Urinary bladder (tissue), 4 donors: ENCODE data around the gene ATG2B. TPM values are rescaled to one million over a fixed set of nuclear protein-coding genes. Genes with fewer than 3 reads are reported as not detected.

ENCODE experiments used
- DNase-seq: peaks from one replicate; pipeline ENCODE4 v3.0.0-alpha.2; 2015; ENCODE audit errors: extremely low spot score
- H3K27ac ChIP-seq: one replicate; pipeline ENCODE4 v1.5.1; 2013; ENCODE audit warnings: low read depth, mild to moderate bottlenecking, moderate library complexity
- H3K36me3 ChIP-seq: one replicate; pipeline ENCODE4 v1.6.1; 2013; ENCODE audit warnings: mild to moderate bottlenecking, moderate library complexity; ENCODE audit not compliant: insufficient read depth
- H3K4me1 ChIP-seq: one replicate; pipeline ENCODE4 v1.6.1; 2013; ENCODE audit warnings: mild to moderate bottlenecking, moderate library complexity; ENCODE audit not compliant: insufficient read depth
- H3K4me3 ChIP-seq: one replicate; pipeline ENCODE4 v1.5.1; 2013; ENCODE audit warnings: low read depth, low read length
- WGBS: extraction: QIAGEN DNeasy Blood & Tissue Kit; methylation state at CpG from one replicate; pipeline ENCODE4 v1.1.7; 2013; 5-methylcytosine and 5-hydroxymethylcytosine counted together
- polyA plus RNA-seq: library from polyadenylated mRNA; stranded (reverse); fragments of 200-250 nt; gene quantifications from one replicate; pipeline ENCODE4 v1.2.3, GENCODE V29; 2013
- total RNA-seq: library from RNA; depleted of rRNA; stranded (reverse); fragments of >200 nt; gene quantifications from one replicate; pipeline ENCODE4 v1.2.3, GENCODE V29; 2014
- donor health status: healthy with polysubstance abuse.
- donor health status: healthy.

Gene ATG2B
- total and polyA plus RNA-seq, 2 donors = 8.0 to 52.4 TPM

- no peak for DNase-seq
- no peaks in the 10 kb centered on the region for H3K4me1 ChIP-seq
- WGBS = 80% methylated on average over 1 of the region's 1 CpG
- no peak overlapping the region for H3K27ac ChIP-seq
- peaks cover 2% of the 10 kb centered on the region for H3K36me3 ChIP-seq
- no peak overlapping the region for H3K4me3 ChIP-seq
These were observed 78.7 kb downstream of the ATG2B start for GRCh38 chr14:96284430-96284829.

GRCh38 chr14:96284008-96284407 is 79.1 kb downstream of the ATG2B start:
- DNase-seq = no peak

GRCh38 chr14:96281486-96281885 is 81.7 kb downstream of the ATG2B start:
- WGBS = 25% methylated on average over 4 of the region's 4 CpGs
- H3K4me1 ChIP-seq = no peaks in the 10 kb centered on the region
- no peak overlapping the region for H3K4me3 ChIP-seq
- peaks cover 2% of the 10 kb centered on the region for H3K36me3 ChIP-seq
- DNase-seq = no peak
- no peak overlapping the region for H3K27ac ChIP-seq

More at GRCh38 chr14:96284008-96284407, 79.1 kb downstream of the ATG2B start:
- Histone ChIP-seq H3K4me1 (no peaks in the 10 kb centered on the region), H3K27ac (no peak overlapping the region), H3K36me3 (peaks cover 2% of the 10 kb centered on the region), H3K4me3 (no peak overlapping the region)
- 95% methylated on average over 9 of the region's 9 CpGs for WGBS

GRCh38 chr14:96280104-96280503 is 83.0 kb downstream of the ATG2B start:
- no peak overlapping the region for H3K4me3 ChIP-seq
- no peak for DNase-seq
- H3K4me1 ChIP-seq = no peaks in the 10 kb centered on the region
- WGBS = 98% methylated on average over 2 of the region's 2 CpGs
- H3K27ac ChIP-seq = no peak overlapping the region
- H3K36me3 ChIP-seq = peaks cover 2% of the 10 kb centered on the region

- WGBS = 63% methylated on average over 8 of the region's 8 CpGs
- DNase-seq = no peak
- H3K36me3 ChIP-seq = peaks cover 2% of the 10 kb centered on the region
- H3K27ac ChIP-seq = no peak overlapping the region
- H3K4me1 ChIP-seq = no peaks in the 10 kb centered on the region
- no peak overlapping the region for H3K4me3 ChIP-seq
These were observed 83.6 kb downstream of the ATG2B start for GRCh38 chr14:96279564-96279963.

- WGBS = 100% methylated on average over 1 of the region's 1 CpG
These were observed 85.3 kb downstream of the ATG2B start for GRCh38 chr14:96277890-96278289.

GRCh38 chr14:96275177-96276112 is 87.7 kb downstream of the ATG2B start:
- H3K36me3 ChIP-seq = no peaks in the 10 kb centered on the region
- DNase-seq = no peak
- 17% methylated on average over 17 of the region's 17 CpGs for WGBS
- no peaks in the 10 kb centered on the region for H3K4me1 ChIP-seq
- no peak overlapping the region for H3K4me3 ChIP-seq
- peak overlapping the region; percentile 39 for H3K27ac ChIP-seq

More at GRCh38 chr14:96277890-96278289, 85.3 kb downstream of the ATG2B start:
- no peak for DNase-seq
- Histone ChIP-seq H3K4me3 (no peak overlapping the region), H3K4me1 (no peaks in the 10 kb centered on the region), H3K27ac (no peak overlapping the region), H3K36me3 (no peaks in the 10 kb centered on the region)

- WGBS = 49% methylated on average over 6 of the region's 6 CpGs
- no peaks in the 10 kb centered on the region for H3K36me3 ChIP-seq
- H3K4me3 ChIP-seq = no peak overlapping the region
- no peaks in the 10 kb centered on the region for H3K4me1 ChIP-seq
- no peak overlapping the region for H3K27ac ChIP-seq
- peak; percentile 49 for DNase-seq
These were observed 88.6 kb downstream of the ATG2B start for GRCh38 chr14:96274543-96274942.

- Histone ChIP-seq H3K36me3 (no peaks in the 10 kb centered on the region), H3K4me3 (no peak overlapping the region), H3K4me1 (no peaks in the 10 kb centered on the region), H3K27ac (no peak overlapping the region)
- 83% methylated on average over 5 of the region's 5 CpGs for WGBS
- no peak for DNase-seq
These were observed 89.0 kb downstream of the ATG2B start for GRCh38 chr14:96274122-96274521.

- DNase-seq = no peak
These were observed 89.5 kb downstream of the ATG2B start for GRCh38 chr14:96273629-96274028.

GRCh38 chr14:96272777-96273473 is 90.2 kb downstream of the ATG2B start:
- no peak overlapping the region for H3K27ac ChIP-seq
- 25% methylated on average over 3 of the region's 3 CpGs for WGBS
- no peak for DNase-seq
- no peak overlapping the region for H3K4me3 ChIP-seq
- H3K4me1 ChIP-seq = no peaks in the 10 kb centered on the region
- no peaks in the 10 kb centered on the region for H3K36me3 ChIP-seq

More at GRCh38 chr14:96273629-96274028, 89.5 kb downstream of the ATG2B start:
- 86% methylated on average over 5 of the region's 5 CpGs for WGBS
- H3K4me1 ChIP-seq = no peaks in the 10 kb centered on the region
- no peaks in the 10 kb centered on the region for H3K36me3 ChIP-seq
- no peak overlapping the region for H3K27ac ChIP-seq
- H3K4me3 ChIP-seq = no peak overlapping the region

- no peaks in the 10 kb centered on the region for H3K4me1 ChIP-seq
- H3K4me3 ChIP-seq = no peak overlapping the region
- no peaks in the 10 kb centered on the region for H3K36me3 ChIP-seq
- WGBS = 98% methylated on average over 1 of the region's 1 CpG
- H3K27ac ChIP-seq = no peak overlapping the region
- no peak for DNase-seq
These were observed 91.7 kb downstream of the ATG2B start for GRCh38 chr14:96271421-96271762.

- Histone ChIP-seq H3K36me3 (no peaks in the 10 kb centered on the region), H3K4me3 (no peak overlapping the region), H3K4me1 (no peaks in the 10 kb centered on the region), H3K27ac (no peak overlapping the region)
- DNase-seq = no peak
- 64% methylated on average over 8 of the region's 8 CpGs for WGBS
These were observed 92.3 kb downstream of the ATG2B start for GRCh38 chr14:96270565-96271420.
